IMR-90 (cell line): Measurements from ENCODE around the gene SRD5A1. TPM values are rescaled to one million over a fixed set of nuclear protein-coding genes. Genes with fewer than 3 reads are reported as not detected.
A peak's percentile ranks its signal among the peaks of the same experiment; 100 is the strongest.

Source experiments
- ATAC-seq: fragments of 200-7000 bp; cut with Tn5 transposase; 2 replicates; pipeline ENCODE4 v1.9.1; 2020; ENCODE audit warnings: low read depth, mild to moderate bottlenecking, moderate library complexity
- BruUV-seq: library from RNA; stranded (reverse); fragments of 400-500 nt; replicated peaks from 2 replicates; lab custom pipeline; 2021; lab: Mats Ljungman, UMichigan
- CTCF ChIA-PET: fragments of 300-600 bp; formaldehyde crosslinking; extraction: SDS; loops from one replicate; lab custom pipeline; 2021; ENCODE audit warnings: antibody characterized with exemption; lab: Yijun Ruan, JAX
- POLR2A ChIA-PET: fragments of 300-600 bp; sonication (Branson Sonifier 250); formaldehyde crosslinking; loops from one replicate; lab custom pipeline; 2022; ENCODE audit warnings: antibody characterized with exemption; ENCODE audit not compliant: unreplicated experiment; lab: Charles Lee
- DNase-seq: peaks from one replicate; pipeline ENCODE4 v3.0.0; 2013
- H2AFZ ChIP-seq: replicated peaks from 2 replicates; pipeline ENCODE3; 2013; ENCODE audit warnings: low read length, mild to moderate bottlenecking; ENCODE audit not compliant: poor library complexity
- H2AK5ac ChIP-seq: 2 replicates; pipeline ENCODE4 v1.6.1; 2013; ENCODE audit warnings: low read depth, low read length, inconsistent platforms
- H2AK9ac ChIP-seq: replicated peaks from 2 replicates; pipeline ENCODE3; 2013; ENCODE audit warnings: mild to moderate bottlenecking, low read depth, low read length, moderate library complexity; ENCODE audit not compliant: poor library complexity
- H2BK120ac ChIP-seq: 2 replicates; pipeline ENCODE4 v1.6.1; 2013; ENCODE audit warnings: low read depth, low read length, inconsistent platforms
- H2BK15ac ChIP-seq: 3 replicates; pipeline ENCODE4 v1.6.1; 2013; ENCODE audit warnings: low read depth, low read length, inconsistent platforms
- H2BK20ac ChIP-seq: 2 replicates; pipeline ENCODE4 v1.6.1; 2013; ENCODE audit warnings: low read depth, mild to moderate bottlenecking, inconsistent platforms, low read length, moderate library complexity
- H2BK5ac ChIP-seq: 2 replicates; pipeline ENCODE4 v1.6.1; 2013; ENCODE audit warnings: mild to moderate bottlenecking, low read depth, low read length, inconsistent platforms; ENCODE audit not compliant: poor library complexity, severe bottlenecking
- H3K14ac ChIP-seq: replicated peaks from 2 replicates; pipeline ENCODE4 v1.6.1; 2013; ENCODE audit warnings: low read depth, low read length, inconsistent platforms
- H3K18ac ChIP-seq: 2 replicates; pipeline ENCODE4 v1.6.1; 2013; ENCODE audit warnings: low read depth, low read length, control low read depth
- H3K23ac ChIP-seq: 2 replicates; pipeline ENCODE4 v1.6.1; 2013; ENCODE audit warnings: low read depth, low read length, inconsistent platforms
- H3K27ac ChIP-seq: 2 replicates; pipeline ENCODE4 v1.5.1; 2013; ENCODE audit warnings: mild to moderate bottlenecking, control low read depth, low read length; ENCODE audit not compliant: insufficient read depth
- H3K27me3 ChIP-seq: 2 replicates; pipeline ENCODE4 v1.6.1; 2013; ENCODE audit warnings: low read length; ENCODE audit not compliant: control insufficient read depth, insufficient read depth
- H3K36me3 ChIP-seq: 2 replicates; pipeline ENCODE4 v1.6.1; 2013; ENCODE audit warnings: low read length, mixed read lengths; ENCODE audit not compliant: control insufficient read depth, insufficient read depth
- H3K4ac ChIP-seq: 2 replicates; pipeline ENCODE4 v1.6.1; 2013; ENCODE audit warnings: low read depth, low read length, inconsistent platforms
- H3K4me1 ChIP-seq: 2 replicates; pipeline ENCODE4 v1.6.1; 2013; ENCODE audit warnings: low read length, mixed read lengths; ENCODE audit not compliant: control insufficient read depth, insufficient read depth
- H3K4me2 ChIP-seq: 2 replicates; pipeline ENCODE4 v1.6.1; 2013; ENCODE audit warnings: low read depth, mild to moderate bottlenecking, control low read depth, low read length, moderate library complexity
- H3K4me3 ChIP-seq: 2 replicates; pipeline ENCODE4 v1.5.1; 2013; ENCODE audit warnings: low read depth, mild to moderate bottlenecking, control low read depth, low read length, moderate library complexity; ENCODE audit not compliant: insufficient read depth
- H3K56ac ChIP-seq: 2 replicates; pipeline ENCODE4 v1.6.1; 2013; ENCODE audit warnings: low read length, inconsistent platforms; ENCODE audit not compliant: insufficient read depth; ENCODE audit errors: extremely low read depth
- H3K79me1 ChIP-seq, 2 experiments: 2 replicates each; pipeline ENCODE4 v1.6.1; 2013; ENCODE audit warnings: low read length in 2 of 2, inconsistent platforms in 1 of 2, low read depth in 1 of 2
- H3K9ac ChIP-seq: 2 replicates; pipeline ENCODE4 v1.6.1; 2013; ENCODE audit warnings: low read depth, low read length, control low read depth
- H3K9me1 ChIP-seq: 2 replicates; pipeline ENCODE4 v1.6.1; 2013; ENCODE audit warnings: low read length, inconsistent platforms; ENCODE audit not compliant: insufficient read depth
- H3K9me3 ChIP-seq: 2 replicates; pipeline ENCODE4 v1.6.1; 2013; ENCODE audit warnings: low read length; ENCODE audit not compliant: control insufficient read depth, insufficient read depth
- H4K20me1 ChIP-seq: 2 replicates; pipeline ENCODE4 v1.6.1; 2013; ENCODE audit warnings: low read length, inconsistent platforms; ENCODE audit not compliant: insufficient read depth
- H4K5ac ChIP-seq: 2 replicates; pipeline ENCODE4 v1.6.1; 2013; ENCODE audit warnings: mild to moderate bottlenecking, low read depth, low read length, control low read depth
- H4K8ac ChIP-seq, 2 experiments: 2 replicates each; pipeline ENCODE4 v1.6.1; 2013; ENCODE audit warnings: low read depth in 2 of 2, low read length in 2 of 2, control low read depth in 1 of 2, inconsistent platforms in 1 of 2
- H4K91ac ChIP-seq: 2 replicates; pipeline ENCODE4 v1.6.1; 2013; ENCODE audit warnings: low read depth, low read length, inconsistent platforms; ENCODE audit not compliant: insufficient read depth
- BHLHE40 ChIP-seq: fragments of 150-350 bp; IDR thresholded peaks from 2 replicates; pipeline ENCODE4 v1.6.1; 2016; ENCODE audit warnings: mild to moderate bottlenecking, low read depth, low read length
- CEBPB ChIP-seq: IDR thresholded peaks from 2 replicates; pipeline ENCODE4 v1.6.1; 2012; ENCODE audit warnings: low read depth, low read length, improper control_type of control experiment
- CHD1 ChIP-seq: IDR thresholded peaks from 2 replicates; pipeline ENCODE4 v1.6.1; 2012; ENCODE audit warnings: low read depth, low read length, improper control_type of control experiment
- MAFK ChIP-seq: IDR thresholded peaks from 2 replicates; pipeline ENCODE4 v1.6.1; 2012; ENCODE audit warnings: low read depth, low read length, improper control_type of control experiment
- WGBS, 2 experiments: methylation state at CpG; one replicate each; pipeline versions ENCODE4 v1.1.5 to v1.1.7; 2013; ENCODE audit warnings: missing lambda C conversion rate in 2 of 2; ENCODE audit not compliant: insufficient read length in 1 of 2; ENCODE audit errors: extremely low coverage in 2 of 2; 5-methylcytosine and 5-hydroxymethylcytosine counted together
- dilution Hi-C: fragments of 300-500 bp; cut with HindIII; formaldehyde crosslinking; loops from one replicate; pipeline ENCODE4 v1.14.3; 2018; ENCODE audit warnings: low sequenced_read_pairs; ENCODE audit not compliant: unreplicated experiment
- in situ Hi-C: fragments of 300-500 bp; cut with MboI; formaldehyde crosslinking; loops from 3 replicates; pipeline ENCODE4 v1.14.3; 2019; ENCODE audit warnings: low sequenced_read_pairs, inconsistent platforms, mixed read lengths
- intact Hi-C: fragments of 100-400 bp; cut with micrococcal nuclease; formaldehyde crosslinking; loops from 2 replicates; pipeline ENCODE4 v1.10.0; 2022
- polyA plus RNA-seq, 3 experiments: library from polyadenylated mRNA; depleted of rRNA; stranded (reverse); fragments of >200 nt; gene quantifications; 2 replicates each; pipeline ENCODE4 v1.2.3, GENCODE V29; 2012; ENCODE audit warnings: low replicate concordance in 1 of 3
- total RNA-seq: library from RNA; depleted of rRNA; stranded (reverse); fragments of >200 nt; gene quantifications from 2 replicates; pipeline ENCODE4 v1.2.3, GENCODE V29; 2012
- TF ChIP-seq, protein P1 (sequence below): conservative IDR thresholded peaks from 2 replicates; pipeline ENCODE4 v1.5.1; 2012; ENCODE audit warnings: mild to moderate bottlenecking, low read depth, low read length, improper control_type of control experiment

The SRD5A1 gene
- total and polyA plus RNA-seq, 2 of the 4 experiments (the other 2 are of a cell fraction), result 6.3 to 18.2 TPM

DNA sequence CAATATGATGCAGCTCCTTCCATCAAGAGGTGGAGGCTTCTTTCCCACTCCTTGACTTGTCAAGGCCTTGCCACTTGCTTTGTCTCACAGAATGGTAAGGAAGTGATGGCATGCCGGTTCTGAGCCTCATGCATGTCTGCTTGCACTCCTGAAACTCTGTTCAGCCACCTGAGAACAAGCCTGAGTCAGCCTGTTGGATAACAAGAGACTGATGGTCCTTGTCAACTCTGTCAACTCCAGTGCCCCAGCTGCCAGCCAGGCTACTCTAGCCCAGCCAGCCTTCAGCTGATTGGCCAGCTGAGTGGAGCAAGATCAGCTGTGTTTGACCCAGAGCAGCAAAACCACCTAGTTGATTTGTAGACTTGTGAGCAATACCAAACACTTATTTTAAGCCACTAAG, 75.6 kb downstream of the SRD5A1 start:
- no peak overlapping the region for H3K4me2 ChIP-seq
- intact Hi-C loops (no loop called here), in situ Hi-C loops (no loop called here), dilution Hi-C loops (no loop called here)
- no CpG with 5 or more reads among the region's 1 CpG for WGBS, 2 experiments
- H3K9me3 ChIP-seq, result no peaks in the 10 kb centered on the region
- H3K4me1 ChIP-seq, result peaks cover 17% of the 10 kb centered on the region
- no peak overlapping the region for H3K23ac ChIP-seq
- POLR2A ChIA-PET, result no interaction called here
- H3K9me1 ChIP-seq, result peaks cover 25% of the 10 kb centered on the region
- H4K8ac ChIP-seq, result peak overlapping the region in 1 of 2 experiments; percentile 4; a peak in 1 of 4 replicates
- no peak overlapping the region for H2AFZ ChIP-seq
- H2BK15ac ChIP-seq, result no peak overlapping the region
- H3K27ac ChIP-seq, result no peak overlapping the region
- BruUV-seq, result no TSS peak
- CTCF ChIA-PET, result no interaction called here
- no peak overlapping the region for H3K4me3 ChIP-seq
- H3K4ac ChIP-seq, result no peak overlapping the region
- H2BK20ac ChIP-seq, result no peak overlapping the region
- no peak overlapping the region for H2BK5ac ChIP-seq
- 0 out of 2 replicates have a peak, but pooled peaks cover 4% of the 10 kb centered on the region for H4K20me1 ChIP-seq
- H3K9ac ChIP-seq, result no peak overlapping the region
- H2BK120ac ChIP-seq, result no peak overlapping the region
- H3K27me3 ChIP-seq, result no peaks in the 10 kb centered on the region
- H3K14ac ChIP-seq, result no peak overlapping the region
- H3K56ac ChIP-seq, result no peak overlapping the region
- DNase-seq, result no peak
- H3K36me3 ChIP-seq, result no peaks in the 10 kb centered on the region
- H3K79me1 ChIP-seq, result peaks cover 4 to 26% of the 10 kb centered on the region in 2 experiments; a peak in 3 of 4 replicates
- no peak for ATAC-seq
- H2AK9ac ChIP-seq, result no peak overlapping the region
- no peak overlapping the region; the same call in 1 of the 2 replicates for H2AK5ac ChIP-seq
- TF ChIP-seq CEBPB (no peak), CHD1 (no peak), MAFK (no peak), BHLHE40 (no peak)
- TF ChIP-seq, protein P1, sequence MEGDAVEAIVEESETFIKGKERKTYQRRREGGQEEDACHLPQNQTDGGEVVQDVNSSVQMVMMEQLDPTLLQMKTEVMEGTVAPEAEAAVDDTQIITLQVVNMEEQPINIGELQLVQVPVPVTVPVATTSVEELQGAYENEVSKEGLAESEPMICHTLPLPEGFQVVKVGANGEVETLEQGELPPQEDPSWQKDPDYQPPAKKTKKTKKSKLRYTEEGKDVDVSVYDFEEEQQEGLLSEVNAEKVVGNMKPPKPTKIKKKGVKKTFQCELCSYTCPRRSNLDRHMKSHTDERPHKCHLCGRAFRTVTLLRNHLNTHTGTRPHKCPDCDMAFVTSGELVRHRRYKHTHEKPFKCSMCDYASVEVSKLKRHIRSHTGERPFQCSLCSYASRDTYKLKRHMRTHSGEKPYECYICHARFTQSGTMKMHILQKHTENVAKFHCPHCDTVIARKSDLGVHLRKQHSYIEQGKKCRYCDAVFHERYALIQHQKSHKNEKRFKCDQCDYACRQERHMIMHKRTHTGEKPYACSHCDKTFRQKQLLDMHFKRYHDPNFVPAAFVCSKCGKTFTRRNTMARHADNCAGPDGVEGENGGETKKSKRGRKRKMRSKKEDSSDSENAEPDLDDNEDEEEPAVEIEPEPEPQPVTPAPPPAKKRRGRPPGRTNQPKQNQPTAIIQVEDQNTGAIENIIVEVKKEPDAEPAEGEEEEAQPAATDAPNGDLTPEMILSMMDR, result no peak
- H4K91ac ChIP-seq, result no peak overlapping the region
- no peak overlapping the region for H3K18ac ChIP-seq
- H4K5ac ChIP-seq, result no peak overlapping the region
